Sigmoid colon (tissue), 7 donors: Measurements from ENCODE around the gene CUEDC2. TPM values are rescaled to one million over a fixed set of nuclear protein-coding genes. Genes with fewer than 3 reads are reported as not detected.

Experiments used
- DNase-seq: peaks from one replicate; pipeline ENCODE4 v3.0.0-alpha.2; 2019
- H3K27ac ChIP-seq, 4 donors: fragments of 200-600 bp; sonication (generic); one replicate each; pipeline ENCODE4 v1.5.1; 2016 to 2019; ENCODE audit warnings: mild to moderate bottlenecking in 1 of 4
- H3K27me3 ChIP-seq, 3 donors: fragments of 200-600 bp; sonication (generic); one replicate each; pipeline ENCODE4 v1.5.1; 2019; ENCODE audit warnings: mild to moderate bottlenecking in 1 of 3
- H3K36me3 ChIP-seq, 4 donors: fragments of 200-600 bp; sonication (generic); one replicate each; pipeline ENCODE4 v1.5.1; 2016 to 2019
- H3K4me1 ChIP-seq, 4 donors: fragments of 200-600 bp; sonication (generic); one replicate each; pipeline ENCODE4 v1.5.1; 2017 to 2019
- H3K4me3 ChIP-seq, 4 donors: fragments of 200-600 bp; sonication (generic); one replicate each; pipeline ENCODE4 v1.5.1; 2017 to 2019; ENCODE audit warnings: mild to moderate bottlenecking in 2 of 4, moderate library complexity in 1 of 4
- H3K9me3 ChIP-seq, 4 donors: fragments of 200-600 bp in 3 of 4; sonication (generic) in 3 of 4; one replicate each; pipeline versions ENCODE4 v1.5.1 to v1.6.1; 2013 to 2019
- CTCF ChIP-seq, 4 experiments: fragments of 450-650 bp in 3 of 4; fragments of 200-600 bp in 1 of 4; IDR thresholded peaks; one replicate each; pipeline ENCODE4 v1.5.1; 2016 to 2019; ENCODE audit warnings: antibody characterized with exemption in 4 of 4, mild to moderate bottlenecking in 3 of 4, moderate library complexity in 2 of 4
- EP300 ChIP-seq, 4 donors: sonication (generic); formaldehyde crosslinking; IDR thresholded peaks; one replicate each; pipeline ENCODE4 v1.6.1; 2017; ENCODE audit warnings: antibody characterized with exemption in 4 of 4
- POLR2A ChIP-seq, 2 donors: fragments of 450-650 bp; IDR thresholded peaks; one replicate each; pipeline ENCODE4 v1.6.1; 2016; ENCODE audit warnings: antibody characterized with exemption in 2 of 2, mild to moderate bottlenecking in 2 of 2, moderate library complexity in 2 of 2
- POLR2AphosphoS5 ChIP-seq, 4 donors: sonication (generic); formaldehyde crosslinking; IDR thresholded peaks; one replicate each; pipeline ENCODE4 v1.6.1; 2017; ENCODE audit warnings: antibody characterized with exemption in 4 of 4
- WGBS, 2 donors: extraction: QIAGEN DNeasy Blood & Tissue Kit; methylation state at CpG; one replicate each; pipeline ENCODE4 v1.1.7; 2013; 5-methylcytosine and 5-hydroxymethylcytosine counted together
- intact Hi-C: fragments of 100-400 bp; cut with DNase I; formaldehyde crosslinking; loops from one replicate; pipeline ENCODE4 v1.15.1; 2023
- polyA plus RNA-seq, 3 donors: library from polyadenylated mRNA; stranded (reverse); fragments of 200-250 nt; gene quantifications; one replicate each; pipeline ENCODE4 v1.2.3, GENCODE V29; 2013
- total RNA-seq, 4 donors: library from RNA; depleted of rRNA; stranded (reverse); fragments of >200 nt; gene quantifications; one replicate each; pipeline ENCODE4 v1.1.0, GENCODE V29; 2016
- donor health status: healthy with polysubstance abuse.
- donor health status: Bipolar disorder and iron deficiency.
- donor health status: healthy.

Gene CUEDC2
- total and polyA plus RNA-seq, 7 donors = 30.0 to 93.5 (median 65.2) TPM

DNA sequence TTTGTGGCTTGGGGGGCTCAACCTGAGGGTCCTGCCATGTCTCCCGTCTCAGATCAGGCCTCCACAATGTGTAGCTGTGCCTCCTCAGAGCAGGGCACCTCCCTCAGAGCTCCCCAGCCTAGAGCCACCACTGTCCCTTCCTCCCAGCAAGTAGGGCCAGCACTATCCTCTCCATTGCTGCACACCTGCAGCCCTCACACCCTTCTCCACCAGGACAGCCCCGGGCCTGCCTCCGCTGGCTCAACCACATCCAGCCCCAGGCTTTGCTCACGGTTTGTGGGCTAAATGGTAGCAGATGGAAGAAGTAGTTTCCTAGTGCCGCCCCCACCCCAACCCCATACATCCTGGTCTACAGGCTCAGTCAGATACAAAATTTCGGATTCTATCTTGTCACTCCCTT lies 26.7 kb downstream of the CUEDC2 start:
- no peak for TF ChIP-seq CTCF (IDR thresholded peaks at IDR 0.05)
- no peak for TF ChIP-seq POLR2A (IDR thresholded peaks at IDR 0.05)
- TF ChIP-seq POLR2AphosphoS5 (IDR thresholded peaks at IDR 0.05) = peak in 1 of 4 donors; percentile 26
- TF ChIP-seq EP300 (IDR thresholded peaks at IDR 0.05) = no peak
- Histone ChIP-seq H3K36me3 (peaks cover 25 to 41% (median 31%) of the 10 kb centered on the region in 4 donors), H3K9me3 (no peaks in the 10 kb centered on the region), H3K27ac (peak overlapping the region; percentile 84 to 99 (median 98)), H3K27me3 (peaks cover 0 to 12% (median 3%) of the 10 kb centered on the region in 3 donors), H3K4me1 (peaks cover 0 to 81% (median 73%) of the 10 kb centered on the region in 4 donors), H3K4me3 (no peak overlapping the region)
- intact Hi-C loops = no loop called here
- 66 to 72% methylated on average over 6 of the region's 6 CpGs for WGBS, 2 donors
- no peak for DNase-seq

DNA sequence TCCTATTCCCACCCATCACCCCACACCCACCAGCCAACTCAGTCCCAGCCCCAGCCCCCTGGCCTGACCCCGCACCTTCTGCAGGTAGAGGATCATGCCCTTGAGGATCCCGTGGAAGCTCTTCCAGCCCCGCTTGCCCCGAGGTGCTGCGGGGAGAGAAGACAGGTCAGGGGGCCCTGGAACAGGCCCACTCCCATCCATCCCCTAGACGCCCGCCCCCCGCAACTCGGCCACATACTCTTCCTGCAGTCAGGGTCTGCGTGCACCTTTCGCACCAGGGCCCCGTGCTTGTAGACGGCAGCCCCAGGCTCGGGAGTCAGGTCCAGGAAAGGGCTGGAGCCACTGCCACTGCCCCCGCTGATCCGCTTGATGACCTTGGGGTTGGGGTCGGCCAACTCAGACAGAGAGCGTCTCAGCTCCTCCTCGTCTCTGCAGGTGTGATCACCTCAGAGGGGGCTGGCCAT lies 27.2 kb downstream of the CUEDC2 start:
- peaks cover 28 to 46% (median 35%) of the 10 kb centered on the region in 4 donors for H3K36me3 ChIP-seq
- no peak for DNase-seq
- H3K4me1 ChIP-seq = peaks cover 0 to 79% (median 72%) of the 10 kb centered on the region in 4 donors
- no peak for TF ChIP-seq CTCF (IDR thresholded peaks at IDR 0.05)
- TF ChIP-seq POLR2A (IDR thresholded peaks at IDR 0.05) = no peak
- TF ChIP-seq POLR2AphosphoS5 (IDR thresholded peaks at IDR 0.05) = no peak
- no peak for TF ChIP-seq EP300 (IDR thresholded peaks at IDR 0.05)
- WGBS, 2 donors = 81 to 89% methylated on average over 19 of the region's 19 CpGs
- H3K27me3 ChIP-seq = peaks cover 0 to 7% (median 0%) of the 10 kb centered on the region in 3 donors
- intact Hi-C loops = no loop called here
- no peaks in the 10 kb centered on the region for H3K9me3 ChIP-seq
- H3K4me3 ChIP-seq = no peak overlapping the region
- H3K27ac ChIP-seq = peak overlapping the region; percentile 84 to 99 (median 98)

GRCh38 chr10:102404361-102405107 lies 27.8 kb downstream of the CUEDC2 start:
- Histone ChIP-seq H3K4me1 (peaks cover 0 to 79% (median 71%) of the 10 kb centered on the region in 4 donors), H3K27ac (peak overlapping the region; percentile 95 to 99 (median 98)), H3K27me3 (peaks cover 0 to 4% (median 0%) of the 10 kb centered on the region in 3 donors), H3K36me3 (peaks cover 31 to 48% (median 36%) of the 10 kb centered on the region in 4 donors), H3K4me3 (no peak overlapping the region), H3K9me3 (no peaks in the 10 kb centered on the region)
- WGBS, 2 donors = 87 to 90% methylated on average over 17 of the region's 17 CpGs
- TF ChIP-seq POLR2AphosphoS5 (IDR thresholded peaks at IDR 0.05) = peak in 2 of 4 donors; percentile 3 to 26
- no peak for TF ChIP-seq EP300 (IDR thresholded peaks at IDR 0.05)
- no peak for TF ChIP-seq CTCF (IDR thresholded peaks at IDR 0.05)
- TF ChIP-seq POLR2A (IDR thresholded peaks at IDR 0.05) = no peak
- intact Hi-C loops = no loop called here
- DNase-seq = no peak

DNA sequence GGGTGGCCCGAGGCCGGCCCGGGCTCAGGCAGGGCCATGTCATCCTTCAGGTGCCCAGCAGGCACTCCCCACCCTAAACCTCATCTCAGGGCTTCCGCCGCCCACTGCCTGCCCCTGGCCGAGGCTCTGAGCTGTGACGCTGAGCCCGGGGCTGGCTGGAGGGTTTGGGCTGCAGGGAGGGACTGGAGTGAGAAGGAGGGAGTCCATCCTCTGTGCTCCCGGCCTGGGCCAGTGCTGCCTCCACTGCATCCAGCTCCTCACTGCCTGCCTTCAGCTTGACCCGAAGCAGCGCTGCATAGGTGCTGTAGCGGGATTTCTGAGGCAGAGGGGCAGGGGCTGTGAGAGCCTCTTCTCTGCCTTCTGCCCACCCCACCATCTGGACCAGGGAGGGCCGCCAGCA lies 29.3 kb downstream of the CUEDC2 start:
- Histone ChIP-seq H3K4me1 (peaks cover 0 to 89% (median 80%) of the 10 kb centered on the region in 4 donors), H3K36me3 (peaks cover 33 to 55% (median 38%) of the 10 kb centered on the region in 4 donors), H3K9me3 (no peaks in the 10 kb centered on the region), H3K27ac (peak overlapping the region; percentile 95 to 99 (median 98)), H3K4me3 (no peak overlapping the region), H3K27me3 (no peaks in the 10 kb centered on the region)
- intact Hi-C loops = no loop called here
- no peak for DNase-seq
- WGBS, 2 donors = 89 to 90% methylated on average over 13 of the region's 13 CpGs
- TF ChIP-seq POLR2AphosphoS5 (IDR thresholded peaks at IDR 0.05) = peak in 2 of 4 donors; percentile 5 to 40
- TF ChIP-seq POLR2A (IDR thresholded peaks at IDR 0.05) = no peak

- Histone ChIP-seq H3K27ac (peak overlapping the region; percentile 95 to 99 (median 98)), H3K9me3 (no peaks in the 10 kb centered on the region), H3K4me1 (peaks cover 0 to 95% (median 84%) of the 10 kb centered on the region in 4 donors), H3K27me3 (no peaks in the 10 kb centered on the region), H3K36me3 (peaks cover 34 to 61% (median 43%) of the 10 kb centered on the region in 4 donors), H3K4me3 (no peak overlapping the region)
- 87 to 92% methylated on average over 5 of the region's 5 CpGs for WGBS, 2 donors
- no peak for TF ChIP-seq EP300 (IDR thresholded peaks at IDR 0.05)
- TF ChIP-seq POLR2AphosphoS5 (IDR thresholded peaks at IDR 0.05) = peak in 1 of 4 donors; percentile 2
- no peak for TF ChIP-seq POLR2A (IDR thresholded peaks at IDR 0.05)
- DNase-seq = no peak
- intact Hi-C loops = no loop called here
Measured at GRCh38 chr10:102402512-102402896, 29.9 kb downstream of the CUEDC2 start.
